EH (cell line): ENCODE measurements around the gene XRCC1.

Source experiments
- DNase-seq: peaks from one replicate; pipeline ENCODE4 v3.0.0-alpha.2; 2015; ENCODE audit warnings: low read depth

The XRCC1 gene

GRCh38 chr19:43545981-43546380, 29.3 kb downstream of the XRCC1 start:
- no peak for DNase-seq

GRCh38 chr19:43545276-43545675, 30.1 kb downstream of the XRCC1 start:
- no peak for DNase-seq

GRCh38 chr19:43544077-43544476, 31.2 kb downstream of the XRCC1 start:
- no peak for DNase-seq

GRCh38 chr19:43541920-43542650, 33.2 kb downstream of the XRCC1 start:
- DNase-seq, result no peak

GRCh38 chr19:43540381-43540780, 34.9 kb downstream of the XRCC1 start:
- no peak for DNase-seq

- no peak for DNase-seq
These were observed 36.4 kb downstream of the XRCC1 start for GRCh38 chr19:43538922-43539321.

GRCh38 chr19:43534816-43535761, 40.2 kb downstream of the XRCC1 start:
- peak; percentile 69 for DNase-seq

GRCh38 chr19:43534305-43534815, 41.0 kb downstream of the XRCC1 start:
- no peak for DNase-seq

GRCh38 chr19:43533546-43534304, 41.6 kb downstream of the XRCC1 start:
- DNase-seq, result peak; percentile 100

- peak; percentile 95 for DNase-seq
These were observed 42.3 kb downstream of the XRCC1 start, which contains the start of gene ZNF575 for GRCh38 chr19:43532962-43533545. TSS of gene ZNF575 (plus strand) at chr19:43533188. CDS start at chr19:43534423, 1,235 bp downstream.

- DNase-seq, result no peak
These were observed 42.8 kb downstream of the XRCC1 start for GRCh38 chr19:43532571-43532961.

- peak; percentile 32 for DNase-seq
These were observed 47.3 kb downstream of the XRCC1 start for GRCh38 chr19:43527860-43528622.

- DNase-seq, result peak; percentile 73
These were observed 48.2 kb downstream of the XRCC1 start, which contains the start of gene ETHE1 for GRCh38 chr19:43526884-43527859. TSS of gene ETHE1 (minus strand) at chr19:43527201. CDS start at chr19:43527177, 24 bp downstream.

- peak; percentile 38 for DNase-seq
These were observed 49.2 kb downstream of the XRCC1 start for GRCh38 chr19:43525836-43526771.

- DNase-seq, result peak; percentile 66
These were observed 50.1 kb downstream of the XRCC1 start for GRCh38 chr19:43524922-43525835.

GRCh38 chr19:43523696-43524095, 51.6 kb downstream of the XRCC1 start:
- peak; percentile 15 for DNase-seq

- no peak for DNase-seq
These were observed 52.4 kb downstream of the XRCC1 start for GRCh38 chr19:43522929-43523328.
